GM13977 (cell line): ENCODE data around the gene ERFE.

Experiments used
- DNase-seq: peaks from one replicate; pipeline ENCODE4 v3.0.0; 2012; ENCODE audit warnings: low spot score
- CTCF ChIP-seq: IDR thresholded peaks from 2 replicates; pipeline ENCODE4 v1.5.1; 2012; ENCODE audit warnings: mild to moderate bottlenecking, control low read depth; ENCODE audit not compliant: insufficient read depth; ENCODE audit errors: extremely low read depth, missing control alignments
- in situ Hi-C: fragments of 300-500 bp; cut with MboI; formaldehyde crosslinking; loops from one replicate; pipeline ENCODE4 v1.12.0; 2022; ENCODE audit warnings: low sequenced_read_pairs, low pct_unique_long_range_greater_than_20kb, mixed read lengths, inconsistent platforms; ENCODE audit not compliant: unreplicated experiment

The ERFE gene

GRCh38 chr2:238161291-238162051 lies 2.7 kb downstream of the ERFE start:
- no peak for DNase-seq
- in situ Hi-C loops: no loop called here
- no peak for TF ChIP-seq CTCF

DNA sequence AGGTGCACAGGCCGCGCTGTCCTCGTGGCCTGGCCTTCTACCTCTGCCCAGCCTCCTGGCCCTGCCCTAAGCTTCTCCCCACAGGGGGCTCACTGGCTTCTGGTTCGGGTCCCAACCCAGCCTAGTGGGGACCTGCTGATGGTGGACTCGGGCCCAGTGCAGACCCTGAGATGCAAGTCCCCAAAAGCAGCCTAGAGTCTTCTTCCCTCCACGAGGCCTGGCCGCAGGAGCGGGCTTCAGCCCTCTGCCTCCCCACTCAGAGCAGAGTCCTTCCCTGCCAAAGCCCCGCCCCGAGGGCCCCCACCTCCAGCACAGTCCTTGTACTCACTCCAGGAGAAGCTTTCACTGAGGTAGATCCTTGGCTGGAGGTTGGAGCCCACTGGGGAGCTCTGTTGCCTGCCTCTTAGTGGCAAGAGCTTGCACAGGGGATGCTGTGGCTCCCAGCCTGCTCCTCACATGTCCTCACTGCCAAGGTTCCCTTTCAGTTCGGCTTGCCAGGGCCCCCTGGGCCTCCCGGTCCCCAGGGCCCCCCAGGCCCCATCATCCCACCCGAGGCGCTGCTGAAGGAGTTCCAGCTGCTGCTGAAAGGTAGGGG lies 3.6 kb downstream of the ERFE start:
- TF ChIP-seq CTCF: no peak
- no peak for DNase-seq
- in situ Hi-C loops: no loop called here

DNA sequence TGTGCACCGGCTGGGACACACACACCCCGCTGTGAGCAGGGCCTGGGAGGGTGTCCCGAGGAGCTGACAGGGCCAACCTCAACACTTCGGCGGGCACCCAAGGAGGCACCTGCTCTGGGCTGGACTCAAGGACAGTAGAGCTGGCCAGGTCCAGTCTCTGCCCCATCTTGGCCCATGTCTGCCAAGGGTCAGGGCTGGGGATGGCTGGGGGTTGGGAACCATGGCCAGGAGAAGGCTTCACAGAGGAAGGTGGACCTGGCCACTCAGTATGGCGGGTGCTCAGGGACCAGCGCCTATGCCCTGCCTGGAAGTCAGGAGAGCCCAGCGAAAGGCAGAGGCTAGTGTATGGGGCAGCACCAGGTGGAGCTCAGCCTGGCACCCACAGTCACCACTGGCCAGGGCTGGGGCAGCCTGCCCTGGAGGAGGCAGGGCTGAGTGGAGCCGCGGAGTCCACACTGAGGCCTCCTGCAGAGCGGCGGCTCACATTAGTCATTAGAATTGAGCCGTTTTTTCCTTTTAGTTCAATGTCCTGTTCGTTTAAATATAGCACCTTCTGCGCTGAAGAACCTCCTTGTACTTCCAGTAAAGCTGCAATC lies 4.2 kb downstream of the ERFE start:
- TF ChIP-seq CTCF: no peak
- DNase-seq: no peak
- in situ Hi-C loops: no loop called here

GRCh38 chr2:238163481-238164198 lies 4.9 kb downstream of the ERFE start:
- no peak for TF ChIP-seq CTCF
- DNase-seq: no peak
- in situ Hi-C loops: no loop called here

GRCh38 chr2:238164906-238165287 lies 6.1 kb downstream of the ERFE start:
- DNase-seq: no peak
- TF ChIP-seq CTCF: no peak
- in situ Hi-C loops: no loop called here

- in situ Hi-C loops: no loop called here
- no peak for DNase-seq
- no peak for TF ChIP-seq CTCF
Observed at GRCh38 chr2:238165288-238165921, 6.6 kb downstream of the ERFE start.
